Measurements from ENCODE around the gene CALML3.

CALML3 gene

DNA sequence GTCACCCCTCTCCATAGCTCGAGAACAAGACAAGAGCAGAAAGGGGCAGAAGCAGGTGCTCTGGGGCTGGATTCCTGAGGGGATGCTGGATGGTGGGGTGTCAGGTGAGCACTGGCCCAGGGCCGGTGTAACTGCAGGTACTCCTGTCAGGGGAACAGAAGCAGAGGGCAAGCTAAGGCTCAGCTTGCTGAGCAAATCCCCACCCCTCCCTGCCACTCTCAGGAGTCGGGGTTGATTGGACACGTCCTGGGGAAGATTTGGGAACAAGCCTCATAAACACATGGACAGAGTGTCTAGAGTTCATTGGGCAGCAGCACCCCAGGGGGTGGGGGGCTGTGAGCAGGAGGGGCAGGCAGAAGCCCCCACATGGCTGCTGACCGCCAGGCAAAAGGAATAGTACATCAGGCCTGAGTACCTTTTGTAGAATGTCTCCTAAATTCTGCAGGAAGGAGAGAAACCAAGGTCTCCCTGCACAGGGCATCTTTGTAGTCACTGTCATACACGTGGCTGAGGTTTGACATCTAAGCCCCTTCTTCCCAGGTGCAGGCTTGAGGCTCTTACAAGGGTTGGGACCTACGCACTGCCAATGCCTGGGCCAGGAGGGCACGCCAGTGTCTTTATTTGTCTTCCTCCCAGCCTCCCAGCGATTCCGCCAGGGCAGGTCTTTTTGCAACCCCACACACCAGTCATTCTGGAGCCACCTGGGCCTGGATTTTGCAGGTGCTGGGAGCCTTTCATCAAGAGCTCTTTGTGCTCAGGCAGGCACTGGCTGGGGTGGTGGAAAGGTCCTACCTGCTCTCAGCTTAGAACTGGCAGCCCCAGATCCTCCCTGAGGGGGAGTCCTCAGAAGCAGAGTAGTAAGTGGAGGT is 2.8 kb downstream of the CALML3 start:
- DNase-seq = no peak

DNA sequence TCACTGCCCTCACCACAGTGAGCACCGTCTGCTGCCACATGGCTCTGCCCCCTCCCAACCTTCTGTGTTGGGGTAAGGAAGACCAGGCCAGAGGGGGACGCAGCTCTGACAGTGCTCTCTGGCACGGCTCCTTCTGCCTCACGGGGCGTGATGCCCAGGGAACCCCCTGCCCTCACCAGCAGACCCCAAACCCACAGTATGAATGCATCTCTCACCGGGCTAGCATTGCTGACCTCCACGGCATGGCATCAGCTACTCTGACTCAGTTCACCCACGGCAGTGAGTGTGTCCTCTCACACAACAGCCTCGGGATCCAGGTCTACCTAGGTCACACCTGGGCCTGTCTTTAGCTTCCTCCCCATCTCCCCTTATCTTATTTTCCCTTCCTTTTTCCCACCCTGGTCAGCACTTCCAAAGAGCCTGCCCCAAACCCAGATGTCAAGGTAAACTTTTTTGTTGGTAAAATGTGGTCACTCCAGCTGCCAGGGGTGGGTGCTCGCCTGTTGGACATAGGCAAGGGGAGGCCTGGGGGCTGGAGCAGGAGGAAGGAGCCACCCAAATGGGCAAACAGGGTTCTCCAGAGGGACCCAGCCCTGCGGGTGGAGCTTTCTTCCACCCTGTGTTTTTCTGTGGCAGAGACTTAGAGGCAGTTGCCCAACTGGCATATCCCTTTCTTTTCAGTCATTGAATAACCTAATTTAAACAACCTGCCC is 4.4 kb downstream of the CALML3 start:
- DNase-seq = no peak

DNA sequence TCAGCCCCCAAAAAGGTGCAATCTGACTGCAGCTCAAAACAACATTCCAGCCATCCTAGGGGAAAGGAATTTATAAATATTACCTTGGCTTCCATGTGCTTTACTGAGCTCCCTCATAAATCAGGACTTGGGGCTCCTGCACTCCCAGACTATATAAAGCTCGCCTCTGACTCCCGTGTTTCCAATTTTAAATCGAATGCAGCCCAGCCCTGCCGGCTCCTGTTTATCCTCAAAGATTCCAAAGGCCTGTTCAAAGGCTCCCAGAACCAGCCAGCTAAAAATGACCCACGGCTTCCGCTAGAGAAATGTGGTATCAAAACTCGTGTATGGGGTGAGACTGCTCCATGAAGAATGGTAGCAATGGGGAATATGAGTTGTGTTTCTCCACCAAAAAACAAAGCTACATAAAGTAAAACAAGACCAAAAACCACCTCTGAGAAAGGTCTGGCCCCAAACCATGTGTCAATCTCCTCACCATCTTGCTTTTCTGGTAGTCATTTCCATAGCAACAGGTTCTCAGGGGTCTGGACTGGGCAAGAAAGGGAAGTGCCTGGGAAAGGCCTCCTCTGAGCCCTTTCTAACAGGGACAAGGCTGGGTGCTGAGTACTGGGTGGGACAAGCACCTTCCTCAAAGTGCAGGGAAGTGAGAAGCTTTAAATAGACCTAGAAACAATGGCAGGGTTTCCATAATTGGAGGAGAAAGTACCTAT is 5.1 kb downstream of the CALML3 start:
- DNase-seq = no peak

DNA sequence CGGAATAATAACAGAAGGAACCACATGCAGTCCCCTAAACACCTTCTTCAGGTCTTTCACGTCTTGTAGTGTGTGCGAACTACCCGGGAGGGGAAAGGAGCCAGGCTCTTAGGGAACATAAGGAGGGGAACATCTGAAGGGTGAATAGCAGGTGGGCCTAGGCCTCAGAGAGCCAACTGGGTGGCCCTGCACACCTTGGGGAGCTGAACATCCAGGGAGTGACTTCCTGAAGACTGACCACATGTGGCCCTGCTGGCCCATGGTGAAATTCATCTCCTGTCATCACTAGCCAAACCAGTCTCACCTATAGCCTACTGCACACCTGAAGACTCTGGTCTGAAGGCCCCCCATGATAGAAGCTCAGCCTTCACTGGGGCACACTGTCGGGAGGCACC is 5.6 kb downstream of the CALML3 start:
- DNase-seq = no peak

DNA sequence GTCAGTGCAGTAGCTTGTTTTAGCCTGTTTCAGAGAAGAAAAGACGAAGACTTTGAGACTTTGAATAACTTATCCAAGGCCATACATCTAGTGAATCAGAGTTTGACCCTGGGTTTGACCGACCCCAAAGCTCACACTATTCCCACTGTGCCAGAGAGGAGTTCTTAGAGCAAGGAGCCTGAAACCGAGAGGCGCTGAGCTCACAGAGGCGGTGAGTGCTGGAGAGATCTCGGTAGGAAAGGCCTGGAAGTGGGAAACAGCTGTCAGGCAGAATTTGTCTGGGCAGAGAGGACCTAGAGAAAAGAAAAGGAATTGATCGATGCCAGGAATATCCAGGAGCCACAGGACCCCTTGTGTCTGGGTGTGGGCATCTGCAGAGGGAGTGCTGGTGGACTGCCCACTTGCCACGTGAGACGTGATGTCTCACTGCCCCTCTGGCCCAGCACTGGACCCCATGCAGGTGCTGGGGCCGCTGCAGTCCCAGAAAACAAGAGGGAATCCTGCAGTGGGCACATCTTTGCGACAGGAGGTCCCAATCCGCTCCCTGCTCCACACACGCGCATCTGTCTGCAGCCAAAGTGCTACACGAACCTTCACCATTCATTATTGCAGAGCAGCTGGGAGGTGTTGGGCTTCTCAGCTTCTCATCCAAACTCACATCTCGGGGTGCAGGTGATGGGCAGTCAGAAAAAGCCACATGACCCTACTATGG is 6.2 kb downstream of the CALML3 start:
- DNase-seq = no peak

DNA sequence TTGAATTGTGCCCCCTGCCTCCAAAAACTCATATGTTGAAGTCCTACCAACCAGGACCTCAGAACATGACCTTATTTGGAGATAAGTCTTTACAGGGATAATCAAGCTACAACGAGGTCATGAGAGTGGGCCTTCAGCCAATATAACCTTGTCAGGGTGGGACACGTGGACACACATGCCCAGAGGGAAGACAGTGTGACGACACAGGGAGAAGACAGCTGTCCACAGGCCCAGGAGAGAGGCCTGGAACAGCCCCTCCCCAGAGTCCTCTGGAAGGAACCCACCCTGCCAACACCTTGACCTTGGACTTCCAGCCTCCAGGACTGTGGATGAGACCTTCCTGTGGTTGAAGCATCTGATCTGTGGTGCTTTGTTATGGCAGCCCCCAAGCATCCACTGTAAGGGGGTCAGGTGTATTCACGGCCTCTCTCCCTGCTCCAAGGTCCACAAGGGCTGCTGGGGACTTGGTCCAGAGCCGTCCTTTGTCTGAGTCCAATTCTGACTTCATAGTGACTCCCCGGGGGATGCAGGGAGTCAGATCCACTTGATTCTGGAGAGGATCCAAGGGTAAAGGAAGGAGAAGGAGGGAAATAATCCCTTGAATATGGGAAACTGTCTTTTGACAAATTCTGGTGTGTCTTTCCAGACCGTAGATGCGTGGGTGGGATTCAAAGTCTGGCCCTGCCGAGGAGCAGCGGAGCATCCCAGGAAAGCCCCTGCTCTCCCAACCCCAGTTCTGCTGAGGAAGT is 7.0 kb downstream of the CALML3 start:
- no peak for DNase-seq

DNA sequence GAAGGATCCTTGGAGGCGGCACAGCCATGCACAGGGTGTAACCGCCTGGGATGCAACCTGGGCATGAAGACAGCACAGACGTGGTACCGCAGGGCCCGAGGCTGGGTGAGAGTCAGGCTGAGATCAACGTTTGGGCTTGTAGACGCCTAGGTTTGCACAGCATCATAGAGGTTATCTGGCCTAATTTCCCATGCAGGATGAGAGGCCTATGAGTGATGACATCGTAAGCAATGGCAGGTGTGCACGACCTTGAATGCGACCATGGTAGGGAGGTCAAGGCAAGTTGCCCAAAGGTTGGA is 7.5 kb downstream of the CALML3 start:
- DNase-seq = no peak

DNA sequence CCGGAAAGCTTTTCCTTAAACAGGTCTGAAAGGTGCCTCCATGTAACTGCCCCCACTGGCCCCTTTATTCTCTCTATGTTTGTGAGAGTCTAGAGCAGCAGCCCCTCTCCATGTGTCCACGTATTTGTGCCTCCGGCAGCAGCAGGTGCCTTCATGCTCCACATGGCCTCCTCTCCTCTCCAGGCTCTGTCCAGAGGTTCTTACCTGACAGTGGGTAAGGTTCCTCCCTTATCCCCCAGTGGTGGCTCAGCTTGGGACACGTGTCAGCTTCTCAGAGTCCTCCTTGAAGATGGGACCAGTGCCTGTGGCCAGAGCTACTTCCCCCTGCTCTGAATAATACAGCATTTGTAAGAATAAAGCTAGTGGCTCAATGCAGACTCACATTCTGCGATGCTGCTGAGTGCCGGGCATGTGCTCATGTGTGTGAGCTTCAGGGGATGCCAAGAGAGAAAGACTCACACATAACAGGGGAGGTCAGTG is 7.9 kb downstream of the CALML3 start:
- no peak for DNase-seq

DNA sequence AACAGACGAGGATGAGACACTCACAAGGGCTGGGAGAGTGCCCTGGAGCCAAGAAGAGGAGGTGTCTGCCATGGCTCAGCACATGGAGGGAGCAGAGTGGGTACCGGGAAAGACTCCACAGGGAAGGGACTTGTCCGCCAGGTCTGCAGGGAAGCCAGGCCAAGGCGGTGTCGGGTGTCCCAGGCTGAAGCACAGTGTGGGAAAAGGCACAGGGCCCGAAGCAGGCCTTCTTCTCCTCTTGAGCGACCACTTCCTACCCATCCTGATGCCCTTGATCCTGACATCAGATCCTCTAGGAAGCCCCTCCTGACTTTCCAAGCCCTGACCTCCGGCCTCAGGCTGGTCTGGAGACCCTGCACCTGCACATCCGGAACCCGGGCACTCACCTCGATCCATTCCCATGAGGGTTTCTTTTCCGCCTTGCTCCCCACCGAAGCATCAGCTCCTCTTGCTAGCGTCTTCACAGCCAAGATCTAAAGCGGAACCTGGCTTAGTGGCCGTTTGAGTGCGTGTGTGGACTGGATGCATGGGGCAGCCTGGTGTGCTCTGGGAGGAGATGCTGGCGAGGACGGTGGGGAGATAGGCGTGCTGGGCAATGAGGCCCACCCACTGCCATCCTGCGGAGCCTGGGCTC is 8.5 kb downstream of the CALML3 start:
- no peak for DNase-seq

DNA sequence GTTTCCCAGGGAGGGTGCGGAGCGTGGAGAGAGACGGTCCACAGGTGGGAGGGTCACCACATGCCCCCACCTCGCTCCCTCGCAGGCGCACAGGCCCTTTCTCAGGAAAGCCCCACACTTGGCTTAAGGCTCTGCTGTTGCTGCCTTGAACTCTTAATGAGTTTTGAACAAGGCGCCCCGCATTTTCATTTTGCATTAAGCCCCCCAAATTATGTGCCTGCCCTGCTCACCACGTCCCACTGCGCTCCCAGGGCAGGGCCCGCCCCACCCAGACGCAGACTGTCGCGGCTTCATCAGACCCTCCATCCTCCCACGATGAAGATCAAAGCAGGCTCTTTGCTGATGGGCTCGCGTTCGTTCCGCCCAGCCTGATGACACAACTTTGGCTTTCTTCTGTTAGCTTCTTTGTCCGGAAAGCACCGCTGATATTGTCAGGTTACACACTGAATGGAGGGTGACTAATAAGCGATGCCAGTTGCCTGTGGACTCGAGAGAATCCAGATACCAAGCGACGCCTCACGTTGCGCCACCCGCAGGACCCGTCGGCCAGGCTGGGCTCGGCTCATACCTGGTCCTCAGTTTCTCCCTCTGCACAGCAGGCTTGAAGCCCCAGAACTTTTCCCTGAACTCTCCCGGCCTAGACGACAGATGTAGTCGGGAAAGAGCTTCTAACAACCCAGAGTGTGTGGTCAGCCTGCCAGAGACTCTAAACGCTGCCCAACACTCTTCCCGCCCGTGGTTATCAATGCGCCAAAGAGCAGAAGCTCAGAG is 9.5 kb downstream of the CALML3 start:
- no peak for DNase-seq

DNA sequence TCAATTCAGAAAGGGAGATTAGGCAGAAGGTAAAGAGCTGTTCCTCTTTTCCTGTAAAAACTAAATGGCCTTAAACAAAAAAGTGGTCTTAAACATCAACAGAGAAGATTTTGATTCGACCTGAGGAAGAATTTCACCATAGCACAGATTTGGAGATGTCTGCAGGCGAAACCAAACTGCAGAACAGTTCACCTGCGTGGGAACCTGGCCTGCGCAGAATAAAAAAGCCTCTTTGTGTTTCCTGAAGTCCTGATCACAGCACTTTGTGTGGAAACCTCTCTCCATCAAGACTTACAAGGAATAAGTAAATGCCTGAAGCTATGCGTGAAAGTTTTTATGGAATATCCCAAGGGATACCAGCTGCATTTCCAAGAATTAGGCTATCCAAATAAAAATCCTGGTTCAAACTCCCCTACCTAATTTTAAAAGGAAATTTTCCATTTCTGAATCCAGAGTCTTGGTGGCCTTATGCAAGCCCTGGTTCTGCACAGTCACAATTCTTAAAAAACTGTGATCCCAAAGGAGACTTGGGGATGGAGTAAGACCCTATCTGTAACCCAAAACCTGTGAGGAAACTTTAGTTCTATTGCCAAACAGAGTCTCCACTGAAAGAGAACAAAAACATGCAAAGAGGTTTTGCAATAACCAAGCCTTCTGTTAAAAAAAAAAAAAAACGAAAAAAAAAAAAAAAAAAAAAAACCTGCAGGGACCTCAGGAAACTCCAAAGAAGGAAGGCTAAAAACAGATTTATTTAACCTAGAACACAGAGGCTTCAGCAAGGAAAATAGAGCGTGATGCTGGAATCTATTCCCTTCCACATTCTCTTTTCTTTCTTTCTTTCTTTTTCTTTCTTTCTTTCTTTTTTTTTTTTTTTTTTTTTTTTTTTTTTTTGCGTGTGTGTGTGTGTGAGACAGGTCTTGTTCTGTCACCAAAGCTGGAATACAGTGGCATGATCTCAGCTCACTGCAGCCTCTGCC is 10.4 kb downstream of the CALML3 start:
- DNase-seq = no peak

DNA sequence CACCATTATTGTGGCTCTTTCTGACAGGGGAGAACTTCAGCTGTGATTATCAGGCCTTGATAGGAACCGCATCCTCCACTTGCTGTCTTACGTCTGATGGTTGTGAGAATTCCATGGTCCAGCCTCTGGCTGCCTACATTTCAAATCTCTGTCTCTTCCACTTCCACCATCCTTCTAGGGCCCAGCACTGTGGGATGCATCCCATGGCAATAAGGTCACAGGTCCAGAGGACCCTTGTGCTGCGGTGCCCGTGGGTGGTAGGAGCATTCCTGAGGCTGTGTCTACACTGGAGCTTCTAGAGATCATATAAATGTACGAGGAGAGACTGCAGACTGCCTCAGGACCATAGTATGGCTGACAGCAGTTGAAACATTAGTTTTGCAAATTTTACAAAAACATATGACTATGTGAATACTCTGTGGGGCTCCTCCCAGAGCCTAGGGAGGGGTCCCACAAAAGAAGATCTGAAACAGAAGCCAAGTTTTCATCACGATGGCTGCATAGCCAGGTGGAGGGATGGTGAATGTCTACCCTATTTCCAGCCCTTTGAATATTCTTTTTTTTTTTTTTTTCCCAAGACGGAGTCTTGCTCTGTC is 11.8 kb downstream of the CALML3 start:
- no peak for DNase-seq

DNA sequence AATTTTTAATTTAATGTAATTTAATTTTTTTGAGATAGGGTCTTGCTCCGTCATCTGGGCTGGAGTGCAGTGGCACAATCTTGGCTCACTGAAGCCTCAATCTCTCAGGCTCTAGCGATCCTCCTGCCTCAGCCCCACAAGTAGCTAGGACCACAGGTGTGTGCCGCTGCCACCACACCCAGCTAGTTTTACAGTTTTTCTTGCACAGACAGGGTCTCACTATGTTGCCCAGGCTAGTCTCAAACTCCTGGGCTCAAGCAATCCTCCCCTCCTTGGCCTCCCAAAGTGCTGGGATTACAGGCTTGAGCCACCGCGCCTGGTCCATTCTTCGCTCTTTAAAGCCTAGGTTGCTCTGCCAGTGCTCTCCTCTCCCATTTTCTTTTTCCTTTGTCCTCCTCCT is 12.9 kb downstream of the CALML3 start:
- DNase-seq = no peak

DNA sequence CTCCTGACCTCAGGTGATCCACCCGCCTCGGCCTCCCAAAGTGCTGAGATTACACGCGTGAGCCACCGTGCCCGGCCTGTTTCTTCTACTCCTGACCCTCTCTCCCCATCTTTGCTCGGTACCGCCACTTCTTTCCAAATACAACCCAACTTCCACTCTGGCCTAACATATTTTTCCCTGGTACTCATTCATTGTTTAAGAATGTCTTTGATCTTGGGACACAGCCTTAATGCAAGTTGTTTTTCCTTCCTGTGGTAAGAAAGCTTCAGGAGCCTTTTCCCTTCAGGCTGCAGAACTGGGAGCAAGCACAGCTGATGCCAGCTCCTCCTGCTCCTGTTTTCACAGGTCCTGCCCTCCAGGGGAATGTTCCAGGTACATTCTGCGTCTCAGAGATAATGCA is 13.7 kb downstream of the CALML3 start:
- no peak for DNase-seq

DNA sequence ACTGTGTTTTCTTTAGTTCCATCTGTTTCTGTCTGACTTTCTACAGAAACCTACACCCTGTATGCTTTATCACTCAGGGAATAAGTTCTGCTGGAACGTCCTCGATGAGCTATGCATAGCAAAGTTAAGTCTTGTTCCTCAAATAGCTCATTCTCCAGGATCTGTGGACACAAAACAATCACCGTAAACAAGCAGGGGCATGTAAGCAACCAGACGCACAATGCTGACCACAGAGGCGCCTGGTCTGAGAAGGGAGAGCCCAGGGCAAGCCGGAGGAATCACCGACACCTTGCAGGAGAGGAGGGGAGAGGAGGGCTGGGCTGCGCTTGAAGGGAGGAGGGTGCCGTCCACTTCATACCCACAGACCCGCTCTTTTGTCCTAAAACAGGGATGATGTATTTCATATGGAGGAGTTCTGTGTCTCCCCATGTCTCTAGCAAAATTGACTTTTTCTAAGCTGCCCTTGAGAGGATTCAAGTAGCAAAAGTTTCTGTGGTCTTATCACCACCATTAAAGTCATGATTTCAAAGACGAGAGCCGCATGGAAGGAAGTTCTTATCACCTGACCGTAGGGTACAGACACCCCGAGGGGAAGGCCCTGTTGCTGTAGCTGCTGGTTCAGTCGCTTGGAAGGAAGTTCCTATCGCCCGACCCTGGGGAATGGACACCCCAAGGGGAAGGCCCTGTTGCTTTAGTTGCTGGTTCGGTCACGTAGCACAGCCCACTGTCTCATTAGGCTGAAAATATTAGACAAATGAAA is 14.3 kb downstream of the CALML3 start:
- no peak for DNase-seq

DNA sequence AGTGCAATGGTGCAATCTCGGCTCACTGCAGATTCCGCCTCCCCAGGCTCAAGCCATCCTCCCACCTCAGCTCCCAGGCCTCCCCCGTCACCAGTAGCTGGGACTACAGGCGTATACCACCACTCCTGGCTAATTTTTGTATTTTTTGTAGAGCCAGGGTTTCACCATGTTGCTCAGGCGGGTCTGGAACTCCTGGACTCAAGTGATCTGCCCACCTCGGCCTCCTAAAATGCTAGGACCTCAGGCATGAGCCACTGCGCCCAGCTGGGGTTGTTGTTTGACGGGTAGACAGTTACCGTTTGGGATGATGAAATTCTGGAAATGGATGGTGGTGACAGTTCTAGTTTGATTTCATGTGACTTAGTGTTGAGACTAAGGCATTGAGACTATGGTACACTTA is 15.3 kb downstream of the CALML3 start:
- DNase-seq = no peak

DNA sequence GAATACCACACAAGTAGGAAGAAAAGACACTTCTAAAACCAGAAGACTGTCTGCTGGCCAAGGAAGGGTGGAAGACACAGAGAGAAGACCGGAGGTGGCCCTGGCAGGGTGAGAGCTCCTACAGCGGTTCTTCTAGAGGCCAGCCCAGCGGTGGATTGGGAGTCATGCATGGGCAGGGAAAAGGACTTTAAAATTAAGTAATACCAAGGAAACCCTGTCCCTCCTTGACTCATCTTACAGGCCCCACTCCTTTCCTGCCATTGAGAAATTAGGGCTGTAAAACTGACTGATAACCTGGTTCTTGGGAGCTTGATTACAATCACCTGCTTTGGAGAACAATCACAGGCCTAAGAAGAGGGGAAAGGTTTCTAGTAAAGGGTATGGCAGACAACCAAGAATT is 16.1 kb downstream of the CALML3 start:
- DNase-seq = no peak

DNA sequence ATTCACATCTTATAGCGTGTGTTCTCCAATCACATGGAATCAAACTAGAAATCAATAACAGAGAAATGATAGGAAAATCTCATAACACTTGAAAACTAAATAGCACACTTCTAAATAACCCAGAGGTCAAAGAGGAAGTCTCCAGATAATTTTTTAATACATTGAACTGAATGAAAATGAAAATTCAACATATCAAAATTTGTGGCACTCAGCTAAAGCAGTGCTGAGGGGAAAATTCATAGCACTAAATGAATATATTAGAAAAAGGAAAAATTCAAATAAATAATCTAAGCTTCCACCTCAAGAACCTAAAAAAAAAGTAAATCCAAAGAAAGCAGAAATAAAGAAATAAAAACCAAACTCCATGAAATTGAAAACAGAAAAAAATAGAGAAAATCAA is 17.3 kb downstream of the CALML3 start:
- DNase-seq = no peak

DNA sequence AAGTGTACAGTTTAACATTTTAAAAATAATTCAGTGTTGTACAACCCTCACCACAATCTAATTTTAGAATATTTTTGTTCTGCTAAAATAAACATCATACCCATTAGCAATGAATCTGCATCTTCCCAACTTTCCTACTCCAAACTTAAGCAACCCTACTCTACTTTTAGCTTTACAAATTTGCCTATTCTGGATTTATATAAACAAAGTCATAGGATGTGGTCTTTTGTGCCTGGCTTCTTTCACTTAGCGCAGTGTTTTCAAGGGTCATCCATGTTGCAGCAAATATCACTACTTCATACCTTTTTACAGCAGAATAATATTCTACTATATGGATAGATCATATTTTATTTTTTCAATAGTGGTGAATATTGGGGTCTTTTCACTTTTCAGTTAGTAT is 18.9 kb downstream of the CALML3 start:
- no peak for DNase-seq
